ENCODE data around the gene PIGK.
"Not testable (repeated sequence)": the region's sequence is repeated elsewhere in the genome, so short reads cannot be mapped to it uniquely, and the experiment has no call there.

Gene PIGK

GRCh38 chr1:77220687-77221463 lies 1.6 kb upstream of the PIGK start:
- no peak overlapping the region for H2BK120ac ChIP-seq (ENCODE audit: insufficient read depth, low read length, poor library complexity)
- no CpG with 5 or more reads among the region's 3 CpGs for WGBS (ENCODE audit: extremely low coverage, insufficient coverage, insufficient read length)
- H2AK5ac ChIP-seq (ENCODE audit: low read length) = no peak overlapping the region
- no peaks in the 10 kb centered on the region for H3K27me3 ChIP-seq (ENCODE audit: insufficient read depth, low read length)
- H4K12ac ChIP-seq (ENCODE audit: low read depth, low read length) = no peak overlapping the region
- H3K36me3 ChIP-seq (ENCODE audit: control insufficient read depth in 1 of 2, insufficient read depth in 2 of 2, low read length in 2 of 2) = peaks cover 0 to 3% of the 10 kb centered on the region in 2 experiments
- no peak overlapping the region for H2BK5ac ChIP-seq (ENCODE audit: low read depth, low read length, poor library complexity)
- no peak overlapping the region for H3K27ac ChIP-seq (ENCODE audit: low read depth, low read length)
- no peak overlapping the region for H3K4ac ChIP-seq (ENCODE audit: low read depth, low read length)
- H3K18ac ChIP-seq (ENCODE audit: low read length) = no peak overlapping the region
- H4K91ac ChIP-seq (ENCODE audit: low read depth, low read length) = no peak overlapping the region
- no peak overlapping the region for H2BK12ac ChIP-seq (ENCODE audit: low read length)
- H3K23ac ChIP-seq (ENCODE audit: low read length) = no peak overlapping the region
- H2AFZ ChIP-seq (ENCODE audit: insufficient read depth, low read length, poor library complexity) = no peak overlapping the region
- H3K4me3 ChIP-seq (ENCODE audit: low read depth, low read length) = no peak overlapping the region
- H3K79me1 ChIP-seq (ENCODE audit: low read length) = peaks cover 3% of the 10 kb centered on the region
- H3K9me3 ChIP-seq (ENCODE audit: insufficient read depth, low read depth, low read length) = peaks cover 3% of the 10 kb centered on the region
- H3K4me2 ChIP-seq (ENCODE audit: low read length) = no peak overlapping the region
- no peaks in the 10 kb centered on the region for H3K4me1 ChIP-seq (ENCODE audit: control insufficient read depth in 1 of 2, insufficient read depth in 2 of 2, low read length in 2 of 2)
- DNase-seq = peak; percentile 27 to 37
- no peak overlapping the region for H3K14ac ChIP-seq (ENCODE audit: low read length)
- no peak overlapping the region for H4K8ac ChIP-seq (ENCODE audit: low read depth, low read length)
- peaks cover 4% of the 10 kb centered on the region for H3K79me2 ChIP-seq (ENCODE audit: control insufficient read depth, insufficient read depth, low read length, poor library complexity)
- H3K9ac ChIP-seq (ENCODE audit: low read length) = no peak overlapping the region

- Histone ChIP-seq H2AFZ (ENCODE audit: insufficient read depth, low read length, poor library complexity) (peak overlapping the region; percentile 97), H3K18ac (ENCODE audit: low read length) (no peak overlapping the region), H3K4me2 (ENCODE audit: low read length) (peak overlapping the region; percentile 68), H3K79me2 (ENCODE audit: control insufficient read depth, insufficient read depth, low read length, poor library complexity) (peaks cover 4% of the 10 kb centered on the region), H3K4ac (ENCODE audit: low read depth, low read length) (peak overlapping the region; percentile 73), H3K9ac (ENCODE audit: low read length) (peak overlapping the region; percentile 65), H3K79me1 (ENCODE audit: low read length) (peaks cover 3% of the 10 kb centered on the region), H3K27ac (ENCODE audit: low read depth, low read length) (peak overlapping the region; percentile 66), H3K4me3 (ENCODE audit: low read depth, low read length) (peak overlapping the region; percentile 78), H4K8ac (ENCODE audit: low read depth, low read length) (peak overlapping the region; percentile 99), H2BK5ac (ENCODE audit: low read depth, low read length, poor library complexity) (peak overlapping the region; percentile 74), H4K91ac (ENCODE audit: low read depth, low read length) (peak overlapping the region; percentile 83), H2AK5ac (ENCODE audit: low read length) (no peak overlapping the region), H3K14ac (ENCODE audit: low read length) (peak overlapping the region; percentile 98), H3K9me3 (ENCODE audit: insufficient read depth, low read depth, low read length) (peaks cover 3% of the 10 kb centered on the region), H3K4me1 (ENCODE audit: control insufficient read depth in 1 of 2, insufficient read depth in 2 of 2, low read length in 2 of 2) (no peaks in the 10 kb centered on the region), H2BK120ac (ENCODE audit: insufficient read depth, low read length, poor library complexity) (peak overlapping the region; percentile 75), H3K27me3 (ENCODE audit: insufficient read depth, low read length) (no peaks in the 10 kb centered on the region), H2BK12ac (ENCODE audit: low read length) (no peak overlapping the region), H3K23ac (ENCODE audit: low read length) (no peak overlapping the region), H3K36me3 (ENCODE audit: control insufficient read depth in 1 of 2, insufficient read depth in 2 of 2, low read length in 2 of 2) (peaks cover 0 to 3% of the 10 kb centered on the region in 2 experiments), H4K12ac (ENCODE audit: low read depth, low read length) (peak overlapping the region; percentile 95)
- DNase-seq = no peak
- WGBS (ENCODE audit: extremely low coverage, insufficient coverage, insufficient read length) = no CpG with 5 or more reads among the region's 12 CpGs
Measured at GRCh38 chr1:77218477-77219165, 609 bp downstream of the PIGK start.

- no CpG with 5 or more reads among the region's 3 CpGs for WGBS (ENCODE audit: extremely low coverage, insufficient coverage, insufficient read length)
- H3K27ac ChIP-seq (ENCODE audit: low read depth, low read length); H3K4me3 ChIP-seq (ENCODE audit: low read depth, low read length); H3K9ac ChIP-seq (ENCODE audit: low read length); H2AFZ ChIP-seq (ENCODE audit: insufficient read depth, low read length, poor library complexity); H3K36me3 ChIP-seq (ENCODE audit: control insufficient read depth in 1 of 2, insufficient read depth in 2 of 2, low read length in 2 of 2); H3K4me1 ChIP-seq (ENCODE audit: control insufficient read depth in 1 of 2, insufficient read depth in 2 of 2, low read length in 2 of 2); H2BK12ac ChIP-seq (ENCODE audit: low read length); H4K8ac ChIP-seq (ENCODE audit: low read depth, low read length); H3K4me2 ChIP-seq (ENCODE audit: low read length); H2BK5ac ChIP-seq (ENCODE audit: low read depth, low read length, poor library complexity); H4K12ac ChIP-seq (ENCODE audit: low read depth, low read length); H3K18ac ChIP-seq (ENCODE audit: low read length); H3K27me3 ChIP-seq (ENCODE audit: insufficient read depth, low read length); H2AK5ac ChIP-seq (ENCODE audit: low read length); H3K14ac ChIP-seq (ENCODE audit: low read length); H3K79me2 ChIP-seq (ENCODE audit: control insufficient read depth, insufficient read depth, low read length, poor library complexity); H2BK120ac ChIP-seq (ENCODE audit: insufficient read depth, low read length, poor library complexity); H3K79me1 ChIP-seq (ENCODE audit: low read length); H3K23ac ChIP-seq (ENCODE audit: low read length); H3K4ac ChIP-seq (ENCODE audit: low read depth, low read length); H4K91ac ChIP-seq (ENCODE audit: low read depth, low read length); H3K9me3 ChIP-seq (ENCODE audit: insufficient read depth, low read depth, low read length); DNase-seq: not testable (repeated sequence)
Measured at GRCh38 chr1:77204043-77204442, 15.2 kb downstream of the PIGK start.

GRCh38 chr1:77202751-77203150 lies 16.5 kb downstream of the PIGK start:
- H3K18ac ChIP-seq (ENCODE audit: low read length) = no peak overlapping the region
- H2AFZ ChIP-seq (ENCODE audit: insufficient read depth, low read length, poor library complexity) = no peak overlapping the region
- no peak overlapping the region for H2BK120ac ChIP-seq (ENCODE audit: insufficient read depth, low read length, poor library complexity)
- no peak overlapping the region for H3K4me2 ChIP-seq (ENCODE audit: low read length)
- H3K14ac ChIP-seq (ENCODE audit: low read length) = no peak overlapping the region
- H3K9me3 ChIP-seq (ENCODE audit: insufficient read depth, low read depth, low read length) = no peaks in the 10 kb centered on the region
- no peak overlapping the region for H3K4ac ChIP-seq (ENCODE audit: low read depth, low read length)
- no peak overlapping the region for H4K91ac ChIP-seq (ENCODE audit: low read depth, low read length)
- no CpG with 5 or more reads among the region's 3 CpGs for WGBS (ENCODE audit: extremely low coverage, insufficient coverage, insufficient read length)
- H4K12ac ChIP-seq (ENCODE audit: low read depth, low read length) = no peak overlapping the region
- no peaks in the 10 kb centered on the region for H3K4me1 ChIP-seq (ENCODE audit: control insufficient read depth in 1 of 2, insufficient read depth in 2 of 2, low read length in 2 of 2)
- no peak overlapping the region for H3K4me3 ChIP-seq (ENCODE audit: low read depth, low read length)
- no peak overlapping the region for H3K23ac ChIP-seq (ENCODE audit: low read length)
- H2BK5ac ChIP-seq (ENCODE audit: low read depth, low read length, poor library complexity) = no peak overlapping the region
- H2AK5ac ChIP-seq (ENCODE audit: low read length) = no peak overlapping the region
- no peaks in the 10 kb centered on the region for H3K79me2 ChIP-seq (ENCODE audit: control insufficient read depth, insufficient read depth, low read length, poor library complexity)
- no peak overlapping the region for H2BK12ac ChIP-seq (ENCODE audit: low read length)
- no peaks in the 10 kb centered on the region for H3K27me3 ChIP-seq (ENCODE audit: insufficient read depth, low read length)
- DNase-seq = no peak
- H3K27ac ChIP-seq (ENCODE audit: low read depth, low read length) = no peak overlapping the region
- H3K79me1 ChIP-seq (ENCODE audit: low read length) = no peaks in the 10 kb centered on the region
- no peak overlapping the region for H4K8ac ChIP-seq (ENCODE audit: low read depth, low read length)
- no peak overlapping the region for H3K9ac ChIP-seq (ENCODE audit: low read length)
- H3K36me3 ChIP-seq (ENCODE audit: control insufficient read depth in 1 of 2, insufficient read depth in 2 of 2, low read length in 2 of 2) = no peaks in the 10 kb centered on the region

All from trophoblast cell (in vitro differentiated cells and primary cell).